Nucleus accumbens (tissue), 56 donors: ENCODE data around the gene OR2H2.
A peak's percentile ranks its signal among the peaks of the same experiment; 100 is the strongest.

Experiments
- DNase-seq, 56 donors: peaks; one replicate each; lab custom pipeline; 2025; lab: John Stamatoyannopoulos, UW

Gene OR2H2

DNA sequence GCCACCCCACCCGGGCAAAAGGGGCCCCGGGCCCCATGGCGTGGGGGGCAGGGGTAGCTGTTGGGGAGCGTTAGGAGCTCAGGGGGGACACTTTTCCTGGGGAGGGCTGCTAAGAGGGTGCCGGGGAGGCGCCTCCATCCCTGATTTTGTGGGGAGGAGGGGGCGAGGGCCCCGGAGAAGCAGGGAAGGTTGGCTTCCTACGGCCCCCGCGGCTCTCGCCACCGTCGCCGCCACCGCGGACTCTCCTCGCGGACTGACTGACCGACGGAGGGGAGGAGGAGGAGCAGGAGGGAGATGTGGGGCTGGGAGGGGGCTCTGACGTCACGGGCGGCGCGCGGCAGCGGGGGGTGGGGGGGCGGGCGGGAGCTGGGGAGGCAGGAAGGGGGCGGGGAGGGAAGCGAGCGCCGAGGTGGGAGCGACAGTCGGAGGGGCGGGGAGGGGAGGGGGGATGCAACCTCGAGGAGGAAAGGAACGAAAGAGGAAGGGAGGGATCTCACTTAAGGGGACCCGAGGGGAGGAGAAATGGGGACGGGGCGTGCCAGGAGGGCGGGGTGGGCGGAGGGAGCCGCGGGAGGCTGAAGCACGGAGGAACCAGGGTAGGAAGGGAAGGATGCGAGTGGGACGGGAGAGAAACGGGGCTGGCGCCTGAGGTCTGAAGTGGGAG, 43.0 kb downstream of the OR2H2 start:
- DNase-seq = peak in 50 of 56 donors; percentile 17 to 90 (median 61)

DNA sequence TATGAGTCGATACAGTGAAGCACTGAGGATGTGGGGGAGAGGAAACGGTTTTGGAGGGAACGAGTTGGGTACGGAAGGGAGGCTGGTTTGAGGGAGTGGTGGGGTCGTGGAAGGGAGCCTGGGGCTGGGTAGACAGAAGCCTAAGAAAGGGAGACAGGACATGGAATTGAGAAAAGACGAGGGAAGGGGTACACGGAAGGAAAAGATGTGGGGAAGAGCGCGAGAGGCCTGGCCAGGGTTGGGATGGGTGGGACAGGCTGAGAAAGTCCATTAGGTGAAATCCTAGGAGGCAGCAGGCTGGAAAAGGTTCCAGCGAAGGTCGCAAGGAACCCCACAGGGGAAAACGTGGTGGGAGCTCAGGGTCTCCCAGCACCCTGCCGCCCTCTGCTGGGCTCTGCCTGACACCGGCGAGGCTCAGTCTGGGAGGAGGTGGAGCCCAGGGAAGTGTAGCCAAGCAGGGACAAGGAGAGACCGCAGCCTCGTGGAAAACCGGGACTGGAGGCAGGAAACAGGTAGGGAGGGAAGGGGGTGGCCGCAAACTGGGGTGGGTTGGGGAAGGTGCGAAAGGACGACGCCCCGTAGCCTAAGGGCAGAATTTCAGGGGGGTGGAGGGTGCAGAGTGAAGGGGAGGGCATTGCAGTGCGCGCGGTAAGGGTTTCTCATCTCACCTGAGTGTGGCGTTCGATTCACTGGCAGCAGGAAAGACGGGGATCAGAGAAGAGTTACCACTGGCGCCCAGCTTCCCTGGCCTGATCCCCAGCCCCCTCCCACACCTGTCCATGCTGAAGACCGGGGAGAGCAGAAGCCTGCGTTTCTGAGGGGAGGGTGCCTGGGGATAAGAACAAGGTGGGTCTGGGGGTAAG, 43.7 kb downstream of the OR2H2 start:
- peak in 51 of 56 donors; percentile 14 to 87 (median 58) for DNase-seq

DNA sequence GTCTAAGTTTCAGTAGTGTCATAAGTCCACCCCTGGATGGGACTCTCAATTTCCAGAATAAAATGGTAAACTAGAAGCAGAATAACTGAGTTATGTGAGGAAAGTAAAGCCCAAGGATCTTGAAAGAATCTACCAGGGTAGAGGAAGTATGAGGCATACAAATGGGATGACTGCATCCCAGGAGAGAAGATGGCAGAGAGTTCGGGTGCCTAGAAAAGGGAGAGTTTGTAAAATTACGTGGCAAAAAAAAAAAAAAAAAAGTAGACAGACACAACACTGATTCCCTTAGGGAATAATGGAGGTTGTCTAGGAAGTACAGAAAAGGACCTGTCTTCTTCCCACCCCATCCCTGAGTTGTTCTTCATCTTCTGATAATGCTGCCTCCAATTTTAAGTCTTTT, 44.6 kb downstream of the OR2H2 start:
- no peak for DNase-seq

- no peak for DNase-seq
These were observed 45.4 kb downstream of the OR2H2 start for GRCh38 chr6:29630315-29630714.

DNA sequence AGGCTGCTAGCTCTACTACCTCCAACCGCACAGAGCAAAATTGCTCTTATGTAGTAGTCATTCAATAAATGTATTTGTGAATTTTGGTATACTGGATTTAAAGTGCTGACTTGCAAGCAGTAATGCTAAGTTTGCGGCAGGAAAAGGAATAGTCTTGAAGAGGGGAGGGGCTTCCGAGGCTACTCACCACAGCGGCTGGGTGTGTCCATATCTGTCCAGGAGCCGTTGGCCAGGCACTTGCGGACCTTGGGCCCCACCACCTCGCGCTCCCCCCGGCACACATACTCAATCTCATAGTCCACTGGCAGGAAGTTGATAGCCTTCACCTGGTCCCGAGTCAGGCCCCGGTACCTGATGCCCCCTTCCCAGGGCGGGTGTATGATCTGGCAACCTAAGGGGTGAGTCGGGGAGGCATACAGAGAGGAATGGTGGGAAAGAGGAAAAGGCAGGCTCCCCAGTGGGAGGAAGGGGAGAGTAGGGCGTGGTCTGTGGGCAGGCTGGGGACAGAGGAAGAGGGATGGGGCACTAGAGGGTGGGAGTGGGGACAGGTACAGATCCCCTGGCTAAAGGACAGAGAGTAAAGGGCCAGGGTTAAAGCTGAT, 46.4 kb downstream of the OR2H2 start:
- DNase-seq = no peak

- DNase-seq = peak in 40 of 56 donors; percentile 7 to 79 (median 50)
These were observed 47.2 kb downstream of the OR2H2 start for GRCh38 chr6:29631860-29632731.

DNA sequence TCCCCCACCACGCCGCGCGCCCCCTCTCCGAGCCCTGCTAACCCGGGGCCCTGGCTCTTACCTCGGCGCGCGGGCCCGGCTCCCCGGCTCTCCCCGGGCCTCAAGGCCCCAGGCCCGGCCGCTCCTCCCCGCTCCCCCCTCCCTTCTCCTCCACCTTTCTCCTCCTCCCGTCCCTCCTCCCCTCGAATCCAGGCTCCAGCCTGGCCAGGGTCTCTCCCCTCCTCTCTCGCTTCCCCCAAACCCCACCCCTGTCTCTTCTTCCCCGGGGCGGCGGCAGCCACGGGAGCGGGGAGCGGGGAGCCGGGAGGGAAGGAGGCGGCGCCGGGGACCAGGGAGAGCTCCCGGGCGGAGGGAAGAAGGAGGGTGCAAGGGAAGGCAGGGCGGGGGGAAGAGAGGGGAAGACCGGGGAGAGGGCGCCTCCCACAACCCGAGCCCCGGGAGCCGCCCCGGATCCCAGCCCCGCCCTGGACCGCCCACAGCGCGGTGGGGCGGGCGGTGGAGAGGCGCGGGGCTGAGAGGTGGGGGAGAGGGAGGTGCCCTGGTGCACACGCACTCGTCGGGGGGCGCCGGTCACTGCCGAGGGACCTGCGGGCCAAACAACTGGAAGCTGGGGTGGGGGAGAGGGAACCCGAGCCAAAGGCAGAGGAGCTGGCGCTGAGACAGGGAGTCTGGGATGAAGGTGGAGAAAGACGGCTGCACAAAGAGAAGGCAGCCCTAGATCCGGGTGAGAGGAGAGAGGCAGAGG, 48.0 kb downstream of the OR2H2 start, which contains the start of gene GABBR1:
Gene GABBR1 (minus strand): TSS at position 395 of the 745 bp plus-strand sequence. CDS start 798 bp downstream, outside the sequence.
- DNase-seq = peak in 54 of 56 donors; percentile 43 to 93 (median 78)

GRCh38 chr6:29633534-29633905, 48.6 kb downstream of the OR2H2 start:
- peak in 3 of 56 donors; percentile 49 to 63 (median 58) for DNase-seq

DNA sequence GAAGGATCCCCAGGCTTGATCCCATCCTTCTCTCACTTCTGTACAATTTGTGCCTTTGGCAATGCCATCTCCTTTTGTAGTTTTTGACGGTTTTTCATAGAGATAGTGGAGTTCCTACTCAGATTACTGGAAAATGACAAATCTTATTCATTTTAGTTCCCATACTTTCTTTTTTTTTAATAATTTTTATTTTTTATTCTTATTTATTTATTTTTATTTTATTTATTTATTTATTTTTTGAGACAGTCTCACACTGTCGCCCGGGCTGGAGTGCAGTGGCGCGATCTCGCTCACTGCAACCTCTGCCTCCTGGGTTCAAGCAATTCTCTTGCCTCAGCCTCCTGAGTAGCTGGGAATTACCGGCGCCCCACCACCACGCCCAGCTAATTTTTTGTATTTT, 52.3 kb downstream of the OR2H2 start:
- no peak for DNase-seq
